SK-N-SH treated with all-trans-retinoic acid at 6 μM for 48 hours (cell line): ENCODE measurements around the gene FLT1.

ENCODE experiments used
- ATAC-seq: fragments of 200-7000 bp; cut with Tn5 transposase; 3 replicates; pipeline ENCODE4 v1.9.1; 2020; ENCODE audit warnings: mild to moderate bottlenecking, moderate library complexity
- ARNTL ChIP-seq: fragments of 450-650 bp; formaldehyde crosslinking; IDR thresholded peaks from 2 replicates; pipeline ENCODE4 v1.5.0; 2020; ENCODE audit warnings: low read depth, mild to moderate bottlenecking, moderate library complexity, borderline replicate concordance
- BACH2 ChIP-seq: fragments of 250-450 bp; sonication (Bioruptor Pico); IDR thresholded peaks from 2 replicates; pipeline ENCODE4 v1.9.0; 2021; ENCODE audit warnings: mild to moderate bottlenecking, borderline replicate concordance
- CREB5 ChIP-seq: fragments of 250-450 bp; sonication (Bioruptor Pico); IDR thresholded peaks from 2 replicates; pipeline ENCODE4 v1.5.1; 2020; ENCODE audit warnings: low read depth, mild to moderate bottlenecking, moderate library complexity
- CSDC2 ChIP-seq: fragments of 250-450 bp; sonication (Bioruptor Pico); IDR thresholded peaks from 2 replicates; pipeline ENCODE4 v1.5.0; 2020; ENCODE audit warnings: mild to moderate bottlenecking, moderate library complexity
- CSRNP3 ChIP-seq: fragments of 250-450 bp; sonication (Bioruptor Pico); IDR thresholded peaks from 2 replicates; pipeline ENCODE4 v1.5.1; 2021; ENCODE audit warnings: mild to moderate bottlenecking, moderate library complexity
- ESRRG ChIP-seq: fragments of 250-450 bp; sonication (Bioruptor Pico); IDR thresholded peaks from 2 replicates; pipeline ENCODE4 v1.6.1; 2021; ENCODE audit warnings: mild to moderate bottlenecking
- GLIS3 ChIP-seq: fragments of 250-450 bp; sonication (Bioruptor Pico); IDR thresholded peaks from 2 replicates; pipeline ENCODE4 v1.5.0; 2020; ENCODE audit warnings: mild to moderate bottlenecking, moderate library complexity
- ISL1 ChIP-seq: fragments of 250-450 bp; sonication (Bioruptor Pico); IDR thresholded peaks from 2 replicates; pipeline ENCODE4 v2.1.2; 2022; ENCODE audit warnings: mild to moderate bottlenecking, moderate library complexity
- OSR1 ChIP-seq: fragments of 250-450 bp; sonication (Bioruptor Pico); IDR thresholded peaks from 2 replicates; pipeline ENCODE4 v1.8.0; 2022; ENCODE audit warnings: moderate library complexity, mild to moderate bottlenecking, inconsistent platforms
- PATZ1 ChIP-seq: fragments of 250-450 bp; sonication (Bioruptor Pico); IDR thresholded peaks from 2 replicates; pipeline ENCODE4 v1.8.0; 2020; ENCODE audit warnings: mild to moderate bottlenecking, moderate library complexity, borderline replicate concordance
- POU6F1 ChIP-seq: fragments of 250-450 bp; sonication (Bioruptor Pico); IDR thresholded peaks from 2 replicates; pipeline ENCODE4 v1.8.0; 2021; ENCODE audit warnings: low read depth, mild to moderate bottlenecking, moderate library complexity, borderline replicate concordance
- PPARA ChIP-seq: fragments of 250-450 bp; sonication (Bioruptor Pico); IDR thresholded peaks from 2 replicates; pipeline ENCODE4 v1.5.0; 2020; ENCODE audit warnings: mild to moderate bottlenecking, borderline replicate concordance
- RARB ChIP-seq: fragments of 250-450 bp; sonication (Bioruptor Pico); IDR thresholded peaks from 2 replicates; pipeline ENCODE4 v1.8.0; 2021; ENCODE audit warnings: mild to moderate bottlenecking, moderate library complexity
- SNAI2 ChIP-seq: fragments of 250-450 bp; sonication (Bioruptor Pico); IDR thresholded peaks from 2 replicates; pipeline ENCODE4 v1.5.0; 2020; ENCODE audit warnings: mild to moderate bottlenecking, moderate library complexity
- TCF4 ChIP-seq: fragments of 250-450 bp; sonication (Bioruptor Pico); IDR thresholded peaks from 2 replicates; pipeline ENCODE4 v1.8.0; 2021; ENCODE audit warnings: mild to moderate bottlenecking, moderate library complexity, borderline replicate concordance
- TOX ChIP-seq: fragments of 250-450 bp; sonication (Bioruptor Pico); IDR thresholded peaks from 2 replicates; pipeline ENCODE4 v1.8.0; 2021; ENCODE audit warnings: mild to moderate bottlenecking, moderate library complexity, borderline replicate concordance
- TSHZ2 ChIP-seq: fragments of 250-450 bp; sonication (Bioruptor Pico); IDR thresholded peaks from 2 replicates; pipeline ENCODE4 v1.5.0; 2020; ENCODE audit warnings: mild to moderate bottlenecking, moderate library complexity
- ZC3H10 ChIP-seq: fragments of 250-450 bp; sonication (Bioruptor Pico); IDR thresholded peaks from 2 replicates; pipeline ENCODE4 v1.5.1; 2021; ENCODE audit warnings: mild to moderate bottlenecking, moderate library complexity
- ZFP3 ChIP-seq: fragments of 250-450 bp; sonication (Bioruptor Pico); IDR thresholded peaks from 2 replicates; pipeline ENCODE4 v1.5.0; 2020; ENCODE audit warnings: mild to moderate bottlenecking, moderate library complexity
- ZFP30 ChIP-seq: fragments of 450-650 bp; formaldehyde crosslinking; IDR thresholded peaks from 2 replicates; pipeline ENCODE4 v1.5.0; 2022; ENCODE audit warnings: mild to moderate bottlenecking, moderate library complexity
- ZNF565 ChIP-seq: fragments of 450-650 bp; formaldehyde crosslinking; conservative IDR thresholded peaks from 2 replicates; pipeline ENCODE4 v1.5.0; 2020; ENCODE audit warnings: low read depth, mild to moderate bottlenecking, moderate library complexity
- ZNF70 ChIP-seq: fragments of 450-650 bp; formaldehyde crosslinking; IDR thresholded peaks from 2 replicates; pipeline ENCODE4 v1.5.0; 2020; ENCODE audit warnings: mild to moderate bottlenecking, moderate library complexity
- ZNF8 ChIP-seq: fragments of 450-650 bp; formaldehyde crosslinking; IDR thresholded peaks from 2 replicates; pipeline ENCODE4 v1.5.0; 2020; ENCODE audit warnings: mild to moderate bottlenecking, moderate library complexity

FLT1 gene

GRCh38 chr13:28455580-28456194 is 39.2 kb downstream of the FLT1 start:
- TF ChIP-seq SNAI2 (no peak), POU6F1 (no peak), ESRRG (CRISPR knock-in tag) (no peak), ZNF565 (CRISPR knock-in tag) (no peak), ZC3H10 (CRISPR knock-in tag) (no peak), CSRNP3 (CRISPR knock-in tag) (no peak), ISL1 (CRISPR knock-in tag) (no peak), PPARA (no peak), TOX (CRISPR knock-in tag) (no peak), CREB5 (no peak), ZNF70 (CRISPR knock-in tag) (no peak)
- no peak for ATAC-seq

- TF ChIP-seq OSR1 (CRISPR knock-in tag) (no peak), PPARA (no peak), PATZ1 (no peak), ZNF70 (CRISPR knock-in tag) (no peak), CSDC2 (CRISPR knock-in tag) (no peak), ZNF8 (CRISPR knock-in tag) (no peak), ZFP3 (CRISPR knock-in tag) (no peak), ARNTL (CRISPR knock-in tag) (no peak), GLIS3 (no peak), ISL1 (CRISPR knock-in tag) (no peak), TOX (CRISPR knock-in tag) (no peak), TSHZ2 (no peak), RARB (no peak), ZFP30 (no peak), BACH2 (CRISPR knock-in tag) (no peak), TCF4 (CRISPR knock-in tag) (no peak), ZC3H10 (CRISPR knock-in tag) (no peak)
- ATAC-seq = no peak
These were observed 42.2 kb downstream of the FLT1 start for GRCh38 chr13:28452755-28453154.
